ENCODE measurements around the gene ADGRB2. TPM values are rescaled to one million over a fixed set of nuclear protein-coding genes. Genes with fewer than 3 reads are reported as not detected.

Gene ADGRB2
- total and polyA plus RNA-seq, 2 of the 4 experiments (the other 2 are of a cell fraction): 2.2 to 11.9 TPM

GRCh38 chr1:31798433-31799195 is 34.5 kb upstream of the ADGRB2 start:
- Histone ChIP-seq H4K8ac (ENCODE audit: low read depth in 2 of 2, low read length in 2 of 2) (peak overlapping the region; percentile 93 to 96), H3K4me2 (ENCODE audit: low read depth, low read length) (peak overlapping the region; percentile 76), H3K14ac (replicated peaks; ENCODE audit: low read depth, low read length) (peak overlapping the region; percentile 98), H4K20me1 (ENCODE audit: insufficient read depth, low read length) (peaks cover 13% of the 10 kb centered on the region), H3K36me3 (ENCODE audit: control insufficient read depth, insufficient read depth, low read length) (peaks cover 1% of the 10 kb centered on the region; the same call in 1 of the 2 replicates), H2BK120ac (ENCODE audit: low read depth, low read length) (peak overlapping the region; percentile 96), H2AFZ (replicated peaks; ENCODE audit: low read length, poor library complexity) (peak overlapping the region; percentile 90), H3K9ac (ENCODE audit: low read depth, low read length) (peak overlapping the region; percentile 64), H4K5ac (ENCODE audit: low read depth, low read length) (peak overlapping the region; percentile 85), H2BK20ac (ENCODE audit: low read depth, low read length) (peak overlapping the region; percentile 92), H2BK15ac (ENCODE audit: low read depth, low read length) (peak overlapping the region; percentile 93), H2BK5ac (ENCODE audit: low read depth, low read length, poor library complexity, severe bottlenecking) (peak overlapping the region; percentile 87), H3K27me3 (ENCODE audit: control insufficient read depth, insufficient read depth, low read length) (no peaks in the 10 kb centered on the region), H3K4ac (ENCODE audit: low read depth, low read length) (peak overlapping the region; percentile 99), H4K91ac (ENCODE audit: insufficient read depth, low read depth, low read length) (peak overlapping the region; percentile 98), H3K27ac (ENCODE audit: insufficient read depth, low read length) (peak overlapping the region; percentile 77), H3K23ac (ENCODE audit: low read depth, low read length) (peak overlapping the region; percentile 96), H3K79me1 (ENCODE audit: low read depth in 1 of 2, low read length in 2 of 2) (peaks cover 11 to 44% of the 10 kb centered on the region in 2 experiments; a peak in 2 of 4 replicates), H2AK5ac (ENCODE audit: low read depth, low read length) (peak overlapping the region; percentile 99), H3K9me3 (ENCODE audit: control insufficient read depth, insufficient read depth, low read length) (no peaks in the 10 kb centered on the region), H3K4me1 (ENCODE audit: control insufficient read depth, insufficient read depth, low read length) (peaks cover 32% of the 10 kb centered on the region), H2AK9ac (replicated peaks; ENCODE audit: low read depth, low read length, poor library complexity) (peak overlapping the region; percentile 99), H3K18ac (ENCODE audit: low read depth, low read length) (peak overlapping the region; percentile 75), H3K56ac (ENCODE audit: extremely low read depth, insufficient read depth, low read length) (peak overlapping the region; percentile 95), H3K9me1 (ENCODE audit: insufficient read depth, low read length) (peaks cover 18% of the 10 kb centered on the region), H3K4me3 (ENCODE audit: insufficient read depth, low read depth, low read length) (peak overlapping the region; percentile 58)
- intact Hi-C loops (cut with micrococcal nuclease): loop anchor here (2.0 to 10.0 kb wide), 3 partner anchors 138 to 364 kb away; no protein-coding TSS in a partner anchor
- DNase-seq (peak; percentile 90), ATAC-seq (ENCODE audit: low read depth) (peak; percentile 82)
- ChIA-PET POLR2A (ENCODE audit: unreplicated experiment) (interaction anchor here (0.6 kb wide), 1 partner anchor 111 kb away, joined by 7 read pairs; no protein-coding TSS in a partner anchor), CTCF (interaction anchor here (1.4 to 2.5 kb wide), 3 partner anchors 10 to 166 kb away, joined by 3 to 11 read pairs (median 9); no protein-coding TSS in a partner anchor)
- TF ChIP-seq POLR2A (IDR thresholded peaks at IDR 0.05; ENCODE audit: low read depth, low read length): peak; percentile 55
- peak; percentile 13; the same call in 1 of the 2 replicates for TF ChIP-seq CEBPB (IDR thresholded peaks at IDR 0.05; ENCODE audit: low read depth, low read length)
- TF ChIP-seq CTCF (conservative IDR thresholded peaks at IDR 0.05; ENCODE audit: low read depth, low read length): no peak
- TF ChIP-seq FOS (IDR thresholded peaks at IDR 0.05; ENCODE audit: low read depth, low read length): peak; percentile 80
- TF ChIP-seq SMC3 (IDR thresholded peaks at IDR 0.05; ENCODE audit: low read depth, low read length): 0 out of 2 replicates have a peak, but pooled peaks have one; percentile 13
- TF ChIP-seq RAD21 (IDR thresholded peaks at IDR 0.05; ENCODE audit: low read length): 0 out of 2 replicates have a peak, but pooled peaks have one; percentile 13
- TF ChIP-seq BHLHE40 (IDR thresholded peaks at IDR 0.05; ENCODE audit: low read depth, low read length): peak; percentile 95
- TF ChIP-seq RCOR1 (IDR thresholded peaks at IDR 0.05; ENCODE audit: insufficient replicate concordance, low read length): peak; percentile 19
- no peak; the same call in 1 of the 2 replicates for TF ChIP-seq MAZ (IDR thresholded peaks at IDR 0.05; ENCODE audit: borderline replicate concordance, low read depth, low read length)
- WGBS, 2 experiments (ENCODE audit: extremely low coverage in 2 of 2, insufficient read length in 1 of 2): 29% methylated on average over 5 of the region's 17 CpGs; no CpG with 5 or more reads in 1 of the 2 experiments
- in situ Hi-C loops (cut with MboI; ENCODE audit: low sequenced_read_pairs): no loop called here
- dilution Hi-C loops (cut with HindIII; ENCODE audit: low sequenced_read_pairs, unreplicated experiment): no loop called here
- no TSS peak for BruUV-seq (replicated peaks)

Data from IMR-90 (cell line).